NCI-H2107 treated with DMSO at 0.1 percent for 48 hours (cell line): ENCODE data around the gene CDH3.

Source experiments
- DNase-seq: peaks from one replicate; lab custom pipeline; 2025; ENCODE audit not compliant: unreplicated experiment; lab: John Stamatoyannopoulos, UW

Gene CDH3

GRCh38 chr16:68646953-68647659 lies 2.0 kb downstream of the CDH3 start:
- no peak for DNase-seq

GRCh38 chr16:68651136-68651535 lies 6.0 kb downstream of the CDH3 start:
- DNase-seq = no peak

GRCh38 chr16:68652659-68653058 lies 7.5 kb downstream of the CDH3 start:
- no peak for DNase-seq

- no peak for DNase-seq
Measured at GRCh38 chr16:68655806-68656205, 10.7 kb downstream of the CDH3 start.

- no peak for DNase-seq
Measured at GRCh38 chr16:68656751-68657150, 11.6 kb downstream of the CDH3 start.

GRCh38 chr16:68658341-68658973 lies 13.3 kb downstream of the CDH3 start:
- no peak for DNase-seq

- no peak for DNase-seq
Measured at GRCh38 chr16:68658974-68659360, 13.9 kb downstream of the CDH3 start.

GRCh38 chr16:68659412-68660358 lies 14.6 kb downstream of the CDH3 start:
- DNase-seq = no peak

GRCh38 chr16:68660359-68660795 lies 15.3 kb downstream of the CDH3 start:
- no peak for DNase-seq

GRCh38 chr16:68662035-68662434 lies 16.9 kb downstream of the CDH3 start:
- DNase-seq = no peak

- no peak for DNase-seq
Measured at GRCh38 chr16:68664297-68664696, 19.2 kb downstream of the CDH3 start.

- DNase-seq = no peak
Measured at GRCh38 chr16:68665501-68665900, 20.4 kb downstream of the CDH3 start.

GRCh38 chr16:68668266-68668665 lies 23.2 kb downstream of the CDH3 start:
- no peak for DNase-seq

GRCh38 chr16:68676113-68676860 lies 31.2 kb downstream of the CDH3 start:
- no peak for DNase-seq

- no peak for DNase-seq
Measured at GRCh38 chr16:68681038-68681437, 35.9 kb downstream of the CDH3 start.

GRCh38 chr16:68685685-68686478 lies 40.8 kb downstream of the CDH3 start:
- no peak for DNase-seq

GRCh38 chr16:68686905-68687304 lies 41.8 kb downstream of the CDH3 start:
- DNase-seq = no peak

GRCh38 chr16:68689921-68690320 lies 44.8 kb downstream of the CDH3 start:
- DNase-seq = no peak

GRCh38 chr16:68695575-68695974 lies 50.5 kb downstream of the CDH3 start:
- no peak for DNase-seq

- DNase-seq = no peak
Measured at GRCh38 chr16:68696514-68696913, 51.4 kb downstream of the CDH3 start.
